Stomach (tissue), 4 donors: Measurements from ENCODE around the gene ANGEL1.

Source experiments
- POLR2A ChIP-seq, 4 donors: fragments of 450-650 bp; IDR thresholded peaks; one replicate each; pipeline ENCODE4 v1.6.1; 2016; ENCODE audit warnings: antibody characterized with exemption in 4 of 4, control low read depth in 2 of 4, mild to moderate bottlenecking in 1 of 4, moderate library complexity in 1 of 4
- TF ChIP-seq, protein P1 (sequence below), 7 experiments: fragments of 450-650 bp in 4 of 7; fragments of 200-600 bp in 3 of 7; sonication (generic) in 3 of 7; IDR thresholded peaks; one replicate each; pipeline ENCODE4 v1.5.1; 2016 to 2019; ENCODE audit warnings: antibody characterized with exemption in 7 of 7, control low read depth in 2 of 7, mild to moderate bottlenecking in 1 of 7

- TF ChIP-seq, protein P1, sequence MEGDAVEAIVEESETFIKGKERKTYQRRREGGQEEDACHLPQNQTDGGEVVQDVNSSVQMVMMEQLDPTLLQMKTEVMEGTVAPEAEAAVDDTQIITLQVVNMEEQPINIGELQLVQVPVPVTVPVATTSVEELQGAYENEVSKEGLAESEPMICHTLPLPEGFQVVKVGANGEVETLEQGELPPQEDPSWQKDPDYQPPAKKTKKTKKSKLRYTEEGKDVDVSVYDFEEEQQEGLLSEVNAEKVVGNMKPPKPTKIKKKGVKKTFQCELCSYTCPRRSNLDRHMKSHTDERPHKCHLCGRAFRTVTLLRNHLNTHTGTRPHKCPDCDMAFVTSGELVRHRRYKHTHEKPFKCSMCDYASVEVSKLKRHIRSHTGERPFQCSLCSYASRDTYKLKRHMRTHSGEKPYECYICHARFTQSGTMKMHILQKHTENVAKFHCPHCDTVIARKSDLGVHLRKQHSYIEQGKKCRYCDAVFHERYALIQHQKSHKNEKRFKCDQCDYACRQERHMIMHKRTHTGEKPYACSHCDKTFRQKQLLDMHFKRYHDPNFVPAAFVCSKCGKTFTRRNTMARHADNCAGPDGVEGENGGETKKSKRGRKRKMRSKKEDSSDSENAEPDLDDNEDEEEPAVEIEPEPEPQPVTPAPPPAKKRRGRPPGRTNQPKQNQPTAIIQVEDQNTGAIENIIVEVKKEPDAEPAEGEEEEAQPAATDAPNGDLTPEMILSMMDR (IDR thresholded peaks at IDR 0.05) = no peak
- no peak for TF ChIP-seq POLR2A (IDR thresholded peaks at IDR 0.05)
Measured at GRCh38 chr14:76836029-76836630, 23.4 kb upstream of the ANGEL1 start.
